ENCODE measurements around the gene CHST6.
"Not testable (repeated sequence)": the region's sequence is repeated elsewhere in the genome, so short reads cannot be mapped to it uniquely, and the experiment has no call there.

Gene CHST6

GRCh38 chr16:75495076-75495674 lies at the start of gene CHST6:
Gene CHST6, minus strand, starts transcription at chr16:75495441. Its CDS starts 15,613 bp downstream, at chr16:75479828.
- peak in 1 of 2 donors; percentile 7 for DNase-seq (ENCODE audit: low read depth in 2 of 2)

- DNase-seq (ENCODE audit: low read depth in 2 of 2) = not testable (repeated sequence)
Observed at GRCh38 chr16:75542462-75542861, 47.2 kb upstream of the CHST6 start.

- no peak for DNase-seq (ENCODE audit: low read depth in 2 of 2)
Observed at GRCh38 chr16:75541236-75541635, 46.0 kb upstream of the CHST6 start.

GRCh38 chr16:75538882-75539565 lies 43.8 kb upstream of the CHST6 start:
- not testable (repeated sequence) for DNase-seq (ENCODE audit: low read depth in 2 of 2)

- DNase-seq (ENCODE audit: low read depth in 2 of 2) = no peak
Observed at GRCh38 chr16:75537776-75538175, 42.5 kb upstream of the CHST6 start.

GRCh38 chr16:75535901-75536300 lies 40.7 kb upstream of the CHST6 start, which contains the start of gene CHST5:
Gene CHST5, minus strand, starts transcription at chr16:75536108. Its CDS starts 5,724 bp downstream, at chr16:75530384.
- DNase-seq (ENCODE audit: low read depth in 2 of 2) = no peak

- no peak for DNase-seq (ENCODE audit: low read depth in 2 of 2)
Observed at GRCh38 chr16:75535211-75535843, 40.1 kb upstream of the CHST6 start.

GRCh38 chr16:75534560-75535205 lies 39.4 kb upstream of the CHST6 start:
- no peak for DNase-seq (ENCODE audit: low read depth in 2 of 2)

GRCh38 chr16:75532791-75533190 lies 37.5 kb upstream of the CHST6 start:
- no peak for DNase-seq (ENCODE audit: low read depth in 2 of 2)

- no peak for DNase-seq (ENCODE audit: low read depth in 2 of 2)
Observed at GRCh38 chr16:75532142-75532765, 37.0 kb upstream of the CHST6 start.

- no peak for DNase-seq (ENCODE audit: low read depth in 2 of 2)
Observed at GRCh38 chr16:75529959-75530358, 34.7 kb upstream of the CHST6 start.

GRCh38 chr16:75529056-75529905 lies 34.0 kb upstream of the CHST6 start:
- DNase-seq (ENCODE audit: low read depth in 2 of 2) = no peak

GRCh38 chr16:75527825-75528299 lies 32.6 kb upstream of the CHST6 start:
- no peak for DNase-seq (ENCODE audit: low read depth in 2 of 2)

GRCh38 chr16:75526032-75526790 lies 31.0 kb upstream of the CHST6 start:
- no peak for DNase-seq (ENCODE audit: low read depth in 2 of 2)

GRCh38 chr16:75519175-75519574 lies 23.9 kb upstream of the CHST6 start:
- no peak for DNase-seq (ENCODE audit: low read depth in 2 of 2)

- not testable (repeated sequence) for DNase-seq (ENCODE audit: low read depth in 2 of 2)
Observed at GRCh38 chr16:75516189-75516966, 21.1 kb upstream of the CHST6 start.

- DNase-seq (ENCODE audit: low read depth in 2 of 2) = no peak
Observed at GRCh38 chr16:75514296-75514695, 19.1 kb upstream of the CHST6 start.

GRCh38 chr16:75506574-75506973 lies 11.3 kb upstream of the CHST6 start:
- no peak for DNase-seq (ENCODE audit: low read depth in 2 of 2)

GRCh38 chr16:75506107-75506506 lies 10.9 kb upstream of the CHST6 start:
- DNase-seq (ENCODE audit: low read depth in 2 of 2) = no peak

Data from stimulated activated CD8-positive, alpha-beta memory T cell treated with anti-CD3 and anti-CD28 coated beads, Interleukin-2, amount 100 ng/mL, for 1 hour (primary cell).